Thyroid gland (tissue), 4 donors: ENCODE data around the gene MRPL16. TPM values are rescaled to one million over a fixed set of nuclear protein-coding genes. Genes with fewer than 3 reads are reported as not detected.
A peak's percentile ranks its signal among the peaks of the same experiment; 100 is the strongest.

Experiments used
- DNase-seq, 2 donors: peaks; one replicate each; pipeline ENCODE4 v3.0.0-alpha.2; 2019
- H3K27ac ChIP-seq, 3 donors: fragments of 200-600 bp; sonication (generic); 1 replicate in 2 of 3; 2 replicates in 1 of 3; pipeline ENCODE4 v1.5.1; 2016 to 2019; ENCODE audit warnings: mild to moderate bottlenecking in 1 of 3, moderate library complexity in 1 of 3
- H3K27me3 ChIP-seq: fragments of 200-600 bp; sonication (generic); one replicate; pipeline ENCODE4 v1.5.1; 2019
- H3K36me3 ChIP-seq, 2 donors: fragments of 200-600 bp; sonication (generic); one replicate each; pipeline ENCODE4 v1.5.1; 2016 to 2019
- H3K4me1 ChIP-seq, 2 donors: fragments of 200-600 bp; sonication (generic); one replicate each; pipeline ENCODE4 v1.5.1; 2017 to 2019
- H3K4me3 ChIP-seq, 3 donors: fragments of 200-600 bp; sonication (generic); replicated peaks in 1 of 3; 1 replicate in 2 of 3; 2 replicates in 1 of 3; pipeline ENCODE4 v1.5.1; 2016; ENCODE audit warnings: mild to moderate bottlenecking in 1 of 3
- H3K9me3 ChIP-seq: fragments of 200-600 bp; sonication (generic); one replicate; pipeline ENCODE4 v1.5.1; 2017
- CTCF ChIP-seq, 6 experiments: fragments of 200-600 bp in 3 of 6; fragments of 450-650 bp in 3 of 6; sonication (generic) in 3 of 6; IDR thresholded peaks; one replicate each; pipeline ENCODE4 v1.5.1; 2016 to 2019; ENCODE audit warnings: antibody characterized with exemption in 6 of 6, mild to moderate bottlenecking in 2 of 6, inconsistent platforms in 1 of 6, moderate library complexity in 1 of 6
- POLR2A ChIP-seq, 2 donors: fragments of 450-650 bp; IDR thresholded peaks; one replicate each; pipeline ENCODE4 v1.6.1; 2017; ENCODE audit warnings: antibody characterized with exemption in 2 of 2, mild to moderate bottlenecking in 2 of 2, moderate library complexity in 1 of 2
- WGBS, 2 donors: methylation state at CpG; one replicate each; pipeline ENCODE4 v1.1.5; 2017; 5-methylcytosine and 5-hydroxymethylcytosine counted together
- intact Hi-C: fragments of 100-400 bp; cut with DNase I; formaldehyde crosslinking; loops from one replicate; pipeline ENCODE4 v1.15.1; 2023
- total RNA-seq, 4 donors: library from RNA; depleted of rRNA; stranded (reverse); fragments of >200 nt; gene quantifications; one replicate each; pipeline ENCODE4 v1.2.3, GENCODE V29; 2016

The MRPL16 gene
- total RNA-seq, 4 donors from 2014 or later, result 19.4 to 40.7 (median 25.4) TPM

GRCh38 chr11:59756558-59756840 is 54.1 kb downstream of the MRPL16 start:
- peaks cover 14 to 15% of the 10 kb centered on the region in 2 donors for H3K4me1 ChIP-seq
- H3K27ac ChIP-seq, result peak overlapping the region in 2 of 3 donors; percentile 94 to 96
- H3K36me3 ChIP-seq, result no peaks in the 10 kb centered on the region
- H3K9me3 ChIP-seq, result no peaks in the 10 kb centered on the region
- WGBS, 2 donors, result 61 to 69% methylated on average over 3 of the region's 3 CpGs
- no peak for DNase-seq
- intact Hi-C loops, result no loop called here
- no peaks in the 10 kb centered on the region for H3K27me3 ChIP-seq
- no peak overlapping the region for H3K4me3 ChIP-seq
- TF ChIP-seq CTCF (IDR thresholded peaks at IDR 0.05), result no peak
- no peak for TF ChIP-seq POLR2A (IDR thresholded peaks at IDR 0.05)

Other genes with a start within 250 kb of the MRPL16 start
- 10 to 100 TPM; 47.3 to 59.6 (median 49.5) TPM for gene OSBP, start 195.0 kb downstream of the MRPL16 start, total RNA-seq
- 10 to 100 TPM; 14.5 to 19.8 (median 17.0) TPM for gene PATL1, start 141.7 kb downstream of the MRPL16 start, total RNA-seq
- gene OR10V1, start 96.9 kb downstream of the MRPL16 start, total RNA-seq, result not detected
- 10 to 100 TPM; 36.5 to 46.4 (median 41.6) TPM for gene STX3, start 55.4 kb downstream of the MRPL16 start, total RNA-seq
- gene CBLIF, start 34.7 kb upstream of the MRPL16 start, total RNA-seq, result not detected
- gene TCN1, start 55.7 kb upstream of the MRPL16 start, total RNA-seq, result not detected
- not detected for gene OOSP3, start 68.0 kb upstream of the MRPL16 start, total RNA-seq
- gene OOSP1, start 127.7 kb upstream of the MRPL16 start, total RNA-seq, result not detected
- gene OOSP4A, start 153.3 kb upstream of the MRPL16 start, total RNA-seq, result not detected
- gene OOSP4B, start 206.4 kb upstream of the MRPL16 start, total RNA-seq, result not detected
- gene OOSP2, start 229.6 kb upstream of the MRPL16 start, total RNA-seq, result not detected
- gene MS4A3, start 245.9 kb upstream of the MRPL16 start, total RNA-seq, result not detected